GM10847 (cell line): ENCODE measurements around the gene TRPM3.

Source experiments
- POLR2A ChIP-seq: IDR thresholded peaks from 2 replicates; pipeline ENCODE4 v1.6.1; 2011; ENCODE audit not compliant: insufficient read length; ENCODE audit errors: extremely low read depth

The TRPM3 gene

DNA sequence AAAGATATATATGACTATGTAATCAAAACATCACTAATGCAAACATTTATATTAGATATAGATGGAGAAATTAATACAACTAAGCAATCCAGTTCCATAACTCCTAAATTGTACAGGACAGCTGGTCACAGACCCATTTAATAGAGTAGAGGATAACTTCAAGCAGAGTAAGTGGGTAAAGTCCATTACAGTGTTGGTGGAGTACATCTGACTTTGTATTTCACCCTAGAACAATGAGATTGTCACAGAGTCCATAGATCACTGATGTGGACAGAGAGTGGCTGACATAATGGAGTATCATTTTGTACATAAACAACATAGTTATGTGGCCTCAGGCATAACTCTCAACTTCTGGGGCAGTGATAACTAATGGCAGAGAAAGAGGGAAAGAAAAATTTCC, 439.1 kb downstream of the TRPM3 start:
- TF ChIP-seq POLR2A: no peak

GRCh38 chr9:70679845-70680244, 441.6 kb downstream of the TRPM3 start:
- TF ChIP-seq POLR2A: no peak

DNA sequence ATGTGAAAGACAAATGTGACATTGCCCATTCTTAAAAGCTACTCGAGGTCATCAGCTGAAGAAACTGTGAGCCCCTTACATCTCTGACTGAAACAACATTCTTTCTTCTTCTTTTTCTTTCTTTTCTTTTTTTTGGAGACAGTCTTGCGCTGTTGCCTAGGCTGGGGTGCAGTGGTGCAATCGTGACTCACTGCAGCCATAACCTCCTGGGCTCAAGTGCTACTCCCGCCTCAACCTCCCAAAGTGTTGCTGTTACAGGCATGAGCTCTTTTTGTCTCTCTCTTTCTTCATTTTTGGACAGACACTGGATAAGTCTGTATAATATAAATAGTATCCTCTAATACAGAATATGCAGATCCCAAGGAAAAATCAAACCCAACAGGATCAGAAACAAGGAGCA, 443.3 kb downstream of the TRPM3 start:
- no peak for TF ChIP-seq POLR2A

GRCh38 chr9:70677055-70677735, 444.2 kb downstream of the TRPM3 start:
- TF ChIP-seq POLR2A: no peak

DNA sequence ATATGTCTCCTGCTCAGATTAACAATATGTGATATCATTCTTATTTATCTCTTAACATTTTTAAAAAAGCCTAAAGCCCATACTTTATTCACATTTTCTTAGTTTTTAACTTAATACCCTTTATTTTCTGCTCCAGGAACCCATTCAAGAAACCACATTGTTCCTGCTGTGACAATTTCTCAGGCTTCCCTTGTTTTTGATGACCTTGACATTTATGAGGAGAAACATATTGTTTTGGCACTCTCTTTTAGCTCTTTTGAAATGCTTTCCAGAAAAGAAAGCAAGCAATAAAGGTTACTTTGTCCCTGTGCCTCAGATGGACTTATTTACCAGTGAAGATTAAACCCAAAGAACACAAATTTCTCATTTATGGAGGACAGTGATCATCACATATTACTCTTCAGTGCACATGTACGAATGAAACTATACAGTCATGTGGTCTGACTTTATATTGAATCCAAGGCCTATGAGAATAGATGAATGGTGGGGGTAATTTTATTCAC, 445.5 kb downstream of the TRPM3 start:
- TF ChIP-seq POLR2A: no peak

DNA sequence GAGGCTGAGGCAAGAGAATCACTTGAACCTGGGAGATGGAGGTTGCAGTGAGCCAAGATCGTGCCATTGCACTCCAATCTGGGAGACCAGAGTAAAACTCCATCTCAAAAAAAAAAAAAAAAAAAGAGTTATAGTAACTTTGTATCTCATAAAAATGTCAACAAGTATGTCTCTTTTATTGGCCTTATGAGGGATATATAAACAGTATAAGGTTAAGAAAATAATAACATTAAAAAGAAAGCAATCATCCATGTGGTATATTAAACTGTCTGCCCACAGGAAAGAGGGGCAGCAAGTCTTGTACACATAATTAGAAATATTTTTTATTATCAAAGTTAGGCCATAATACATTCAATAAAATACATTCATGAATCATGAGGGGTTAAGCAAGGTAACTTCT, 447.6 kb downstream of the TRPM3 start:
- no peak for TF ChIP-seq POLR2A

- TF ChIP-seq POLR2A: no peak
These were observed 449.2 kb downstream of the TRPM3 start for GRCh38 chr9:70672161-70672649.

DNA sequence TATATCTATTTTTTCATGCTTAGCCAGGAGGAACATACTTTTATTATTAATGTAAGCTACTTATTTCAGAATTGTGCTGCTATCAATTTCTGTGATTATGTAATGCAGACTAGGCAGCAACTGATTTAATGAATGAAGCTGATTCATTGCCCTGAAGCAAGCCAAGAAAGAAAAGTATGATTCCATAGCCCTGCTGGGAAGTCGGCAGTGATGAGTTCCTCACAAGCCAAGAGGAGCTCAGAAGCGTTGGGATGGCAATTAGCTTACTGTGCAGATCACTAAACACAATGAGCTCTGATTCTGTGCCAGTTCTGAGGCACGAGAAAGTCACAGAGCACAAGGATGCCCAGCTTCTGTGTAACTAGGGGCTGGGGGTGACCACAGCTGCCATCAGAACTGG, 452.7 kb downstream of the TRPM3 start:
- no peak for TF ChIP-seq POLR2A

- no peak for TF ChIP-seq POLR2A
These were observed 462.7 kb downstream of the TRPM3 start for GRCh38 chr9:70658765-70659164.

DNA sequence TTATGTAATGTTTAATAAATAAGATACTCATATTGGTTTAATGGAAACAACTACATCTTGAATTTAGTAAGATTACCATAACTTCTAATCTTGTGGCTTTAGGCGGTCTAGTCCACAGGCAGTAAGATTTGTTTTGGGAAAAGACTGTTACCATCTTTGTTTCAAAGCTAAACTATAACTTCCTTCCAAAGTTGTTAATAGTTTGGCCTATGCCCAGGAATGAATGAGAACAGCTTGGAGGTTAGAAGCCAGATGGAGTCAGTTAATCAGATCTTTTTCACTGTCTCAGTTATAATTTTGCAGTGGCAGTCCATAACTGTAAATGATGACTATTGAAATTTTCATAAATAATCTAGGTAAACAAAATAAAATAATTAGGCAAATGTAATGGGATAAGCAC, 465.1 kb downstream of the TRPM3 start:
- no peak for TF ChIP-seq POLR2A

- no peak for TF ChIP-seq POLR2A
These were observed 467.3 kb downstream of the TRPM3 start for GRCh38 chr9:70654144-70654543.

GRCh38 chr9:70642341-70642740, 479.1 kb downstream of the TRPM3 start:
- TF ChIP-seq POLR2A: no peak

- TF ChIP-seq POLR2A: no peak
These were observed 479.8 kb downstream of the TRPM3 start for GRCh38 chr9:70641631-70642030.

DNA sequence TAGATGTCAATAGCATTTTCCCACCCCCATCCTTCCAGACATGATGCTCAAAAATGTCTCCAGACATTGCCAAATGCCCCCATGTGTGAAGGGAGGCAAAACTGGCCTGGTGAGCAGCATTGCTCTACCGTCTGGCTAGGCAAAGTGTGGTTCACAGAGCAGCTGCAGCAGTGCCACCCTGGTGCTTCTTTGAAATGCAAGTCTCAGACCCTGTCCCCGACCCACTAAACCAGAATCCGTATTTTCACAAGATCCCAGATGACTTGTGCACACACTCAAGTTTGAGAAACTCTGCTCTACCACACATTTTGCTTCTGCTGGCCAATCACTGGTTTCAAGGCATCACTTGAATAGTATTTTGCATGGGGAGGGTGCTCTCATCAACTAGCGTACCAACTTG, 480.4 kb downstream of the TRPM3 start:
- no peak for TF ChIP-seq POLR2A

DNA sequence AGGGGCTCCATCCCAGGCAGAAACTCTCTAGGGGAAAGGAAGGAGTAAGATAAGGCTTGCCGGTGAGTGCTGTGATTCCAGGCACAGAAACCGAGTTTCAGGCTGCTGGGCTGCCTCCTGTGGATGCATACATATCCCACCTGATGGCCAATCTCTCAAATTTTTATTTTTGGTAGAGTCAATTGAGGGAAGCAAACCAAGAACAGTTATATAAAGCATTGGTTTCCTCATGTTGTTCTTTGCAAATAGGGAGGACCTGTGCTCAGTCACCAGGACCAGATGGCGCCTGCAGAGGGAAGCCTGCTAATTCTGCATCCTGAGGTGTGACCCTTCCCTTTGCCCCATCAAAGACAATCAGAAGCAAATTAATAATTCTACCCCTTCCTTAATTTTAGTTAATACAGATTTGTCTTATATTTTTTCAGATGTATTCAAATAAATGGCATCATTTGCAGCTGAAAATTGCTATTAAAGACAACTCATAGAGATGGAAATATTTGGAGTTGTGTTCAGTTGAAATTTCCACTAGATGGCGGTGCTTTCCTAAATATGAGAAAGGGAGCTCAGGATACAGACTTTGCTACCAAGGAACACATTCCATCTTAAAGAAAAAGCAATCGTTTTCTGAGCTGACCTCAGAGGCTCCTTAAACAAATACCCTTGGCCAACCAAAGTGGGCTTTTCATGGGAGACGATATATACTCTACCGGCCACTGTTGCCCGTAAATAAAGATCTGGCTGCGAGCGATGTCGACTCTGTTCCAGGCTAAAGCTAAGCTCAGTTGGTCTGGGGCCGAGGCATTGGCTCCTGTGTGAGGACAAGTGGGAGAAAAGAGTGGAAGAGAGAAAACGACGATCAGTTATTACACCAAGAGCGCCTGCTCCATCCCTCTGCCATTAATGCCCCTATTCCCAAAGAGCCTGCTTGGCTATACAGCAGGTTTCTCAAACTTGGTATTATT, 481.3 kb downstream of the TRPM3 start:
- TF ChIP-seq POLR2A: no peak

DNA sequence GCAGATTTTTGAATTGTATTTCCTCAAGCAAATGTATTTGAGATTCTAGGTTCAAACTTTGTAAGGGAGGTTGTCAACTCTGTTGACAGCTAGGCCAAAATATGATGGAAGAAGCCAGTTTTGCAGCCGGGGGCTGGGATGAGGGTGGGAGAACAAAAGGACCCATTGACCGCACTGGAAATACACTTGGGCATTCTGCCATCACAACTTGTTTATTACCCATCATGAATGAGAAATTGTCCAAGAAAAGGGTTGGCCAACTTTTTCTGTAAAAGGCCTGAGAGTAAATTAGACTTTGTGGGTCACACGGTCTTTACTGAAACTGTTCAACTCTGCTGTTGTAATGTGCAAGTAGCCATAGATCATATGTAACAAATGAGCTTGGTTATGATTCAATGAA, 485.6 kb downstream of the TRPM3 start:
- TF ChIP-seq POLR2A: no peak
